Endothelial cell of umbilical vein (primary cell): Measurements from ENCODE around the gene TMC2.

Source experiments
- CTCF ChIP-seq, 2 donors: IDR thresholded peaks; 1 replicate in 1 of 2; 2 replicates in 1 of 2; pipeline ENCODE4 v1.5.1; 2011; ENCODE audit warnings: low read length in 2 of 2, mild to moderate bottlenecking in 2 of 2, moderate library complexity in 2 of 2, control low read depth in 1 of 2, inconsistent platforms in 1 of 2, low read depth in 1 of 2; ENCODE audit not compliant: insufficient read depth in 1 of 2; ENCODE audit errors: extremely low read depth in 1 of 2
- POLR2A ChIP-seq: IDR thresholded peaks from 2 replicates; pipeline ENCODE4 v1.6.1; 2012; ENCODE audit warnings: low read depth, mild to moderate bottlenecking, control low read depth, low read length
- POLR2AphosphoS5 ChIP-seq: IDR thresholded peaks from 2 replicates; pipeline ENCODE4 v1.6.1; 2012; ENCODE audit warnings: low read depth, mild to moderate bottlenecking, control low read depth, low read length, moderate library complexity; ENCODE audit not compliant: insufficient read depth

GRCh38 chr20:2524709-2525506 is 11.5 kb upstream of the TMC2 start:
- no peak for TF ChIP-seq CTCF (IDR thresholded peaks at IDR 0.05; ENCODE audit: extremely low read depth in 1 of 2, insufficient read depth in 1 of 2, low read depth in 1 of 2, low read length in 2 of 2)
- TF ChIP-seq POLR2AphosphoS5: peak; percentile 51
- peak; percentile 53 for TF ChIP-seq POLR2A
